ENCODE measurements around the gene CFB.
A peak's percentile ranks its signal among the peaks of the same experiment; 100 is the strongest.
"Not testable (repeated sequence)": the region's sequence is repeated elsewhere in the genome, so short reads cannot be mapped to it uniquely, and the experiment has no call there.

Gene CFB

GRCh38 chr6:31970604-31971271 lies 24.8 kb downstream of the CFB start:
- peak overlapping the region; percentile 99 for H3K4me3 ChIP-seq (ENCODE audit: low read depth, low read length)
- no peak for DNase-seq (ENCODE audit: low read depth)
- TF ChIP-seq CTCF (IDR thresholded peaks at IDR 0.05; ENCODE audit: low read depth, low read length) (no peak), MYC (IDR thresholded peaks at IDR 0.05; ENCODE audit: low read depth, low read length) (no peak), POLR2A (IDR thresholded peaks at IDR 0.05; ENCODE audit: extremely low read depth, insufficient read length) (no peak)
- TF ChIP-seq, protein P1, sequence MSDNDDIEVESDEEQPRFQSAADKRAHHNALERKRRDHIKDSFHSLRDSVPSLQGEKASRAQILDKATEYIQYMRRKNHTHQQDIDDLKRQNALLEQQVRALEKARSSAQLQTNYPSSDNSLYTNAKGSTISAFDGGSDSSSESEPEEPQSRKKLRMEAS (IDR thresholded peaks at IDR 0.05; ENCODE audit: low read depth, low read length) = no peak

DNA sequence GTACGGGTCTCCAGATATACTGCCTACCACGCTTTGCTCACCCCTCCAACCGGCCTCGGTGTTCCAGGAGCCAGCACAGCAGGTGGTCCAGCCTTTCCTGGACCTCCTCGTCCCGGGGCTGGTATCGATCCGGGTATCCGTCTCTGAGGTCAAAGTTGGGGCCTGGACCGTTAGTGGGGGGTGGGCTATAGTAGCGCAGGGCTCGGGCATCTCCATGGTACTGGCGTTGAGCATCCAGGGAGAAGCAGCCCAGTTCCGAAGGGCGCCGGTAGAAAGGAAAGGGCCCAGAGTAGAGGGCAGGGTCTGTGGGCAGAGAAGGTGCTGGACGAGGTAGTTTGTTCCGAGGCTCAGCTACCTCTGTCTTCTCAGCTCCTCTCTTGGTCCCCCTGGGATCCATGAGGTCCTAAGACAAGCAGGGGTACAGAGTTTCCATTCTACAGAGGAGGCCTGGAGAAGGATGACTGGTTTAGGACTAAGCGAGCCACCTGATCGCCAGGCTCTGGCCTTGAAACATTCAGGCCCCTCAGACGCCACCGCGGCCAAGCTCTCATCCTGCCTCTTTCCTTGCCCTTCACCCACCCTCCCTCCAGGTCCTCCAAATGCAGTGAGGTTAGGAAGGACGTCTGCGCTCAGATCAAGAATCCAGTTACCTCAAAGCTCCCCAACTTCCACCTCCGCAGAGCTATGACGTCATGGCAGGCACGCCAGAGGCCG lies 25.5 kb downstream of the CFB start:
- peak overlapping the region; percentile 99 for H3K4me3 ChIP-seq (ENCODE audit: low read depth, low read length)
- TF ChIP-seq, protein P1 (IDR thresholded peaks at IDR 0.05; ENCODE audit: low read depth, low read length) = no peak
- peak; percentile 50 for TF ChIP-seq POLR2A (IDR thresholded peaks at IDR 0.05; ENCODE audit: extremely low read depth, insufficient read length)
- DNase-seq (ENCODE audit: low read depth) = no peak

DNA sequence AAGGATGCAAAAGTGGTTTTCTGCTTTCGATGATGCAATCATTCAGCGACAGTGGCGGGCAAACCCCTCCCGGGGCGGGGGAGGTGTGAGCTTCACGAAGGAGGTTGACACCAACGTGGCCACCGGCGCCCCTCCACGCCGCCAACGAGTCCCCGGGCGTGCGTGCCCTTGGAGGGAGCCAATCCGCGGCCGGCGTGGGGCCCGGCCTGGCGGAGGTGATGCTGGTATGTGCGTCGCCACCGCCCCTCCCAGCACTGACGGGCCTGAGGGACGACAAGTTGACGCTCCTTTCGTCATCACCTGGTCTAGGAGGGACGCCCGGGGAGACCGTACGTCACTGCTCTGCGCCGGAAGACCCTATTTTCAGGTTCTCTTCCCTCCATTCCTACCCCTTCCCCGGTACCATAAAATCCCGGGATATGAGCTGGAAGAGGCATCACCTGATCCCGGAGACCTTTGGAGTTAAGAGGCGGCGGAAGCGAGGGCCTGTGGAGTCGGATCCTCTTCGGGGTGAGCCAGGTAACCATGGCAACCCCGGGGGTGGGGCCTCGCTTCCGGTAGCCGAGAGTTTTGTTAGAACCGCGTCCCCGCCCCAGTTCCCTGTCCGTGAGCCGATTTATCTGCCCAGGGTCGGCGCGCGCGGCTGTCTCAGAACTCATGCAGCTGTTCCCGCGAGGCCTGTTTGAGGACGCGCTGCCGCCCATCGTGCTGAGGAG lies 26.3 kb downstream of the CFB start, which contains the start of gene DXO:
Gene DXO, minus strand, starts transcription at position 146 of the 716 bp plus-strand sequence. CDS start 463 bp downstream, outside the sequence.
- TF ChIP-seq MYC (IDR thresholded peaks at IDR 0.05; ENCODE audit: low read depth, low read length) (peak; percentile 47), CTCF (IDR thresholded peaks at IDR 0.05; ENCODE audit: low read depth, low read length) (no peak), POLR2A (IDR thresholded peaks at IDR 0.05; ENCODE audit: extremely low read depth, insufficient read length) (peak; percentile 32)
- TF ChIP-seq, protein P1 (IDR thresholded peaks at IDR 0.05; ENCODE audit: low read depth, low read length) = peak; percentile 76; the same call in 1 of the 2 replicates
- H3K4me3 ChIP-seq (ENCODE audit: low read depth, low read length) = peak within 1 kb of the TSS; percentile 99
- peak; percentile 100 for DNase-seq (ENCODE audit: low read depth)

GRCh38 chr6:31972709-31973350 lies 26.9 kb downstream of the CFB start:
- peak overlapping the region; percentile 99 for H3K4me3 ChIP-seq (ENCODE audit: low read depth, low read length)
- TF ChIP-seq, protein P1 (IDR thresholded peaks at IDR 0.05; ENCODE audit: low read depth, low read length) = no peak
- no peak for TF ChIP-seq CTCF (IDR thresholded peaks at IDR 0.05; ENCODE audit: low read depth, low read length)
- TF ChIP-seq POLR2A (IDR thresholded peaks at IDR 0.05; ENCODE audit: extremely low read depth, insufficient read length) = no peak
- TF ChIP-seq MYC (IDR thresholded peaks at IDR 0.05; ENCODE audit: low read depth, low read length) = no peak
- no peak for DNase-seq (ENCODE audit: low read depth)

- H3K4me3 ChIP-seq (ENCODE audit: low read depth, low read length); DNase-seq (ENCODE audit: low read depth): not testable (repeated sequence)
Observed at GRCh38 chr6:31976065-31976464, 30.2 kb downstream of the CFB start.

DNA sequence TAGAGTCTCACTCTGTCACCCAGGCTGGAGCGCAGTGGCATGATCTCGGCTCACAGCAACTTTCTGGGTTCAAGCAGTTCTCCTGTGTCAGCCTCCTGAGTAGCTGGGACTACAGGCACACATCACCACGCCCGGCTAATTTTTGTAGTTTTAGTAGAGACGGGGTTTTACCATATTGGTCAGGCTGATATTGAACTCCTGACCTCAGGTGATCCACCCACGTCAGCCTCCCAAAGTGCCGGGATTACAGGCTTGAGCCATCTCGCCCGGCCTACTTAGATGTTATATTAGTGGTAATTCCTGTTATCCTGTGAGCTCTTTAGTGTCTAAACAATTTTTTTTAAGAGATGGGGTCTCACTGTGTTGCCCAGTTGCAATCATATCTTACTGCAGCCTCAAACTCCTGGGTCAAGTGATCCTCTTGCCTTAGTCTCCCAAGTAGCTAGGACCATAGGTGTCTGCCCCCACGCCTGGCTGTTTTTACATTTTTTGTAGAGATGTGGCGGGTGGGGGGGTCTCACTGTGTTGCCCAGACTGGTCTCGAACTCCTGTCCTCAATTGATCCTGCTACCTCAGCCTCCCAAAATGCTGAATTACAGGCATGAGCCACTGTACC lies 32.0 kb downstream of the CFB start:
- H3K4me3 ChIP-seq (ENCODE audit: low read depth, low read length) = no peak overlapping the region
- no peak for TF ChIP-seq MYC (IDR thresholded peaks at IDR 0.05; ENCODE audit: low read depth, low read length)
- TF ChIP-seq CTCF (IDR thresholded peaks at IDR 0.05; ENCODE audit: low read depth, low read length) = no peak
- TF ChIP-seq POLR2A (IDR thresholded peaks at IDR 0.05; ENCODE audit: extremely low read depth, insufficient read length) = no peak
- TF ChIP-seq, protein P1 (IDR thresholded peaks at IDR 0.05; ENCODE audit: low read depth, low read length) = no peak
- no peak for DNase-seq (ENCODE audit: low read depth)

Data from NB4 (cell line).